GM12878 (cell line): ENCODE data around the gene CAMP. TPM values are rescaled to one million over a fixed set of nuclear protein-coding genes. Genes with fewer than 3 reads are reported as not detected.

Experiments used
- ATAC-seq: fragments of 200-7000 bp; cut with Tn5 transposase; 3 replicates; pipeline ENCODE4 v1.9.1; 2020; ENCODE audit warnings: mild to moderate bottlenecking, moderate library complexity
- BruUV-seq: library from RNA; stranded (reverse); fragments of 400-500 nt; replicated peaks from 2 replicates; lab custom pipeline; 2021; lab: Mats Ljungman, UMichigan
- CTCF ChIA-PET: fragments of 300-600 bp; sonication (Branson Sonifier 250); formaldehyde crosslinking; extraction: SDS; loops from one replicate; lab custom pipeline; 2021; ENCODE audit warnings: inconsistent platforms; lab: Yijun Ruan, JAX
- POLR2A ChIA-PET: fragments of 350-600 bp; formaldehyde crosslinking; extraction: SDS; loops from one replicate; lab custom pipeline; 2021; ENCODE audit warnings: inconsistent platforms; lab: Charles Lee
- RAD21 ChIA-PET: fragments of 300-600 bp; sonication (Branson Sonifier 250); formaldehyde crosslinking; loops from one replicate; lab custom pipeline; 2023; ENCODE audit warnings: antibody characterized with exemption; ENCODE audit not compliant: unreplicated experiment; lab: Charles Lee
- SMC1A ChIA-PET: fragments of 300-600 bp; sonication (Branson Sonifier 250); formaldehyde crosslinking; loops from one replicate; lab custom pipeline; 2023; ENCODE audit not compliant: unreplicated experiment, uncharacterized antibody; lab: Charles Lee
- DNase-seq: peaks from one replicate; pipeline ENCODE4 v3.0.0-alpha.2; 2011; ENCODE audit warnings: low read depth, low spot score
- FAIRE-seq: peaks from 3 replicates; lab custom pipeline; 2011; peaks lifted over from hg19 to GRCh38; lab: Jason Lieb, UNC
- H2AFZ ChIP-seq: 2 replicates; pipeline ENCODE4 v1.6.0; 2011; ENCODE audit warnings: low read depth, low read length, control low read depth; ENCODE audit not compliant: control insufficient read depth
- H3K27ac ChIP-seq: 2 replicates; pipeline ENCODE4 v1.5.1; 2011; ENCODE audit warnings: control low read depth; ENCODE audit not compliant: control insufficient read depth, insufficient read depth
- H3K27me3 ChIP-seq, 2 experiments: replicated peaks in 1 of 2; 2 replicates each; pipeline versions ENCODE4 v1.6.0 to v1.6.1; 2011; ENCODE audit warnings: low read length in 1 of 2; ENCODE audit not compliant: control insufficient read depth in 2 of 2, insufficient read depth in 2 of 2
- H3K36me3 ChIP-seq, 2 experiments: 2 replicates each; pipeline ENCODE4 v1.5.1; 2011; ENCODE audit warnings: low read length in 1 of 2; ENCODE audit not compliant: control insufficient read depth in 2 of 2, insufficient read depth in 2 of 2
- H3K4me1 ChIP-seq: 2 replicates; pipeline ENCODE4 v1.6.1; 2011; ENCODE audit warnings: mild to moderate bottlenecking, low read length, moderate library complexity, mixed read lengths; ENCODE audit not compliant: control insufficient read depth, insufficient read depth
- H3K4me2 ChIP-seq: 2 replicates; pipeline ENCODE4 v1.6.0; 2011; ENCODE audit warnings: control low read depth; ENCODE audit not compliant: control insufficient read depth, insufficient read depth
- H3K4me3 ChIP-seq: fragments of 200-600 bp; sonication (generic); 2 replicates; pipeline ENCODE4 v1.5.1; 2016
- H3K79me2 ChIP-seq: 2 replicates; pipeline ENCODE4 v1.6.0; 2011; ENCODE audit warnings: low read length; ENCODE audit not compliant: control insufficient read depth, insufficient read depth
- H3K9ac ChIP-seq: 2 replicates; pipeline ENCODE4 v1.8.0; 2011; ENCODE audit warnings: low read length, control low read depth, mixed read lengths; ENCODE audit not compliant: control insufficient read depth, insufficient read depth
- H3K9me3 ChIP-seq: replicated peaks from 3 replicates; pipeline ENCODE4 v1.5.1; 2011; ENCODE audit warnings: mild to moderate bottlenecking, low read length; ENCODE audit not compliant: control insufficient read depth, insufficient read depth
- H4K20me1 ChIP-seq: 2 replicates; pipeline ENCODE4 v1.6.0; 2011; ENCODE audit not compliant: control insufficient read depth, insufficient read depth
- BHLHE40 ChIP-seq, 2 experiments: fragments of 450-650 bp in 1 of 2; IDR thresholded peaks; 2 replicates each; pipeline ENCODE4 v1.6.1; 2011 to 2017; ENCODE audit warnings: low read depth in 2 of 2, borderline replicate concordance in 1 of 2, improper control_type of control experiment in 1 of 2, low read length in 1 of 2, mild to moderate bottlenecking in 1 of 2
- ETV6 ChIP-seq, 2 experiments: fragments of 450-650 bp in 1 of 2; IDR thresholded peaks in 1 of 2; conservative IDR thresholded peaks in 1 of 2; 2 replicates each; pipeline ENCODE4 v1.6.1; 2014; ENCODE audit warnings: antibody characterized with exemption in 1 of 2, borderline replicate concordance in 1 of 2, low read depth in 1 of 2, mild to moderate bottlenecking in 1 of 2, moderate library complexity in 1 of 2
- MEF2B ChIP-seq: fragments of 450-650 bp; IDR thresholded peaks from 2 replicates; pipeline ENCODE4 v1.6.1; 2018; ENCODE audit warnings: mild to moderate bottlenecking, moderate library complexity; ENCODE audit not compliant: partially characterized antibody, poor library complexity, severe bottlenecking
- MTA3 ChIP-seq: IDR thresholded peaks from 2 replicates; pipeline ENCODE4 v1.6.1; 2012; ENCODE audit warnings: low read length, inconsistent platforms, borderline replicate concordance
- NR2F1 ChIP-seq: fragments of 450-650 bp; conservative IDR thresholded peaks from 2 replicates; pipeline ENCODE4 v1.6.1; 2017; ENCODE audit warnings: mild to moderate bottlenecking
- ZBTB33 ChIP-seq: fragments of 450-650 bp; IDR thresholded peaks from 2 replicates; pipeline ENCODE4 v1.6.1; 2017; ENCODE audit warnings: mild to moderate bottlenecking
- WGBS: methylation state at CpG from one replicate; pipeline ENCODE4 v1.1.6; 2016; ENCODE audit warnings: low lambda C conversion rate; ENCODE audit not compliant: insufficient replicate concordance, insufficient coverage; ENCODE audit errors: missing lambda C conversion rate; 5-methylcytosine and 5-hydroxymethylcytosine counted together
- in situ Hi-C: fragments of 300-500 bp; cut with MboI; formaldehyde crosslinking; loops from 9 replicates; pipeline ENCODE4 v1.14.3; 2018; ENCODE audit warnings: mixed read lengths
- intact Hi-C: fragments of 100-400 bp; cut with micrococcal nuclease; formaldehyde crosslinking; loops from one replicate; pipeline ENCODE4 v1.14.2; 2022; ENCODE audit not compliant: unreplicated experiment
- polyA plus RNA-seq, 11 experiments: library from polyadenylated mRNA; depleted of rRNA in 4 of 11; unstranded in 6 of 11; stranded (reverse) in 5 of 11; fragments of >200 nt; fragmentation: Nextera tagmentation in 4 of 11; fragmentation: Illumina TruSeq in 1 of 11; extraction: Ambion mirVana in 4 of 11; extraction: Trizol in 1 of 11; gene quantifications; 1 replicate in 1 of 11; 2 replicates in 10 of 11; pipeline versions ENCODE4 v1.2.1 to v1.2.3, GENCODE V29; 2011 to 2016; ENCODE audit warnings: inconsistent platforms in 2 of 11, missing spikeins in 2 of 11, low read depth in 1 of 11
- total RNA-seq, 4 experiments: library from RNA; depleted of rRNA in 3 of 4; stranded (reverse); fragments of >200 nt in 3 of 4; fragmentation: Illumina TruSeq in 1 of 4; extraction: Trizol in 1 of 4; gene quantifications; 2 replicates each; pipeline versions ENCODE4 v1.2.1 to v1.2.3, GENCODE V29; 2013 to 2021

CAMP gene
- total and polyA plus RNA-seq, 10 of the 15 experiments (the other 5 are each of a cell fraction or from before 2014, with no cell fraction given) = 0.76 to 34.3 (median 7.6) TPM

DNA sequence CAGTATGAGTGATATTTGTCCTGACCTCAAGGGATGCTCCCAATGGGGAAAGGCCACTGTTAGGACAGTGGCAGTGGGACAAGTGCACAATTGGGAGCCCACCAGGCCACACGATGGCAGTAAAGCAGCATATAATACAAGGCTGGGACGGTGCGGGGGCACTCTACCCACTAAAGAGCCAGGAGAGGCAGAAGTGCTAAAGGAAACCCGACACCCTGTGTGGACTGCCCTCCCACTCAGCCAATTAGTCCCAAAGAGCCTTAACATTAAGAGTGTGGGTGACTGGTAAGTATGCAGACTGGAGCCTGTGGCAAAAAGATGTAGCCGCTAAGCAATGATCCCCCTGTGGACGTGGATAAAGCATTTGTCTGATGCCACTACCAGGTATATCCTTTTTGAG is 9.4 kb downstream of the CAMP start (continued):
- TF ChIP-seq MTA3 = no peak
- no peak for TF ChIP-seq ETV6 (conservative IDR thresholded peaks at IDR 0.05 in 1 of 2, IDR thresholded peaks at IDR 0.05 in 1 of 2; ENCODE audit: borderline replicate concordance in 1 of 2, low read depth in 1 of 2)
- TF ChIP-seq ZBTB33 = no peak
- no peak for TF ChIP-seq NR2F1

GRCh38 chr3:48233542-48233941 is 10.2 kb downstream of the CAMP start:
- no peak for DNase-seq
- Histone ChIP-seq H2AFZ (peak overlapping the region; percentile 44; the same call in 1 of the 2 replicates), H3K9ac (no peak overlapping the region), H3K79me2 (no peaks in the 10 kb centered on the region), H3K9me3 (no peaks in the 10 kb centered on the region), H3K36me3 (no peaks in the 10 kb centered on the region), H3K27ac (0 out of 2 replicates have a peak overlapping the region, but pooled peaks have one; percentile 24), H3K4me2 (peak overlapping the region; percentile 50), H4K20me1 (no peaks in the 10 kb centered on the region), H3K4me1 (peaks cover 39% of the 10 kb centered on the region), H3K4me3 (no peak overlapping the region), H3K27me3 (no peaks in the 10 kb centered on the region)
- no peak for TF ChIP-seq MEF2B
- TF ChIP-seq BHLHE40 (IDR thresholded peaks at IDR 0.05; ENCODE audit: borderline replicate concordance in 1 of 2, low read depth in 2 of 2, low read length in 1 of 2) = peak in 1 of 2 experiments; percentile 74; a peak in 1 of 4 replicates
- ChIA-PET SMC1A (interaction anchor here (0.5 to 7.4 kb wide), 9 partner anchors 10 to 312 kb away, joined by 3 to 57 read pairs (median 3); no protein-coding TSS in a partner anchor), RAD21 (interaction anchor here (0.8 to 6.1 kb wide), 7 partner anchors 9 to 204 kb away, joined by 3 to 72 read pairs (median 5); partner anchors contain the start of genes CCDC51 and TMA7), POLR2A (interaction anchor here (1.3 kb wide), 1 partner anchor 9 kb away, joined by 7 read pairs; no protein-coding TSS in a partner anchor), CTCF (interaction anchor here (0.7 to 16.5 kb wide), 10 partner anchors 10 to 202 kb away, joined by 3 to 267 read pairs (median 4); partner anchors contain the start of gene CAMP)
- FAIRE-seq = no peak
- ATAC-seq = no peak; the same call in 1 of the 3 replicates
- intact Hi-C loops (loop anchor here (2.0 to 5.0 kb wide), 5 partner anchors 39 to 324 kb away; partner anchors contain the start of genes NME6 and PFKFB4), in situ Hi-C loops (loop anchor here (5.0 kb wide), 1 partner anchor 204 kb away; no protein-coding TSS in a partner anchor)
- no TSS peak for BruUV-seq
- WGBS = 51% methylated on average over 2 of the region's 2 CpGs
